ENCODE data around the gene DPPA5. TPM values are rescaled to one million over a fixed set of nuclear protein-coding genes. Genes with fewer than 3 reads are reported as not detected.

DPPA5 gene
- total and polyA plus RNA-seq, 2 of the 13 experiments (the other 11 are each of a cell fraction or from before 2014, with no cell fraction given): not detected

GRCh38 chr6:73364121-73364520 lies 10.0 kb upstream of the DPPA5 start (continued):
- TF ChIP-seq, protein P1, sequence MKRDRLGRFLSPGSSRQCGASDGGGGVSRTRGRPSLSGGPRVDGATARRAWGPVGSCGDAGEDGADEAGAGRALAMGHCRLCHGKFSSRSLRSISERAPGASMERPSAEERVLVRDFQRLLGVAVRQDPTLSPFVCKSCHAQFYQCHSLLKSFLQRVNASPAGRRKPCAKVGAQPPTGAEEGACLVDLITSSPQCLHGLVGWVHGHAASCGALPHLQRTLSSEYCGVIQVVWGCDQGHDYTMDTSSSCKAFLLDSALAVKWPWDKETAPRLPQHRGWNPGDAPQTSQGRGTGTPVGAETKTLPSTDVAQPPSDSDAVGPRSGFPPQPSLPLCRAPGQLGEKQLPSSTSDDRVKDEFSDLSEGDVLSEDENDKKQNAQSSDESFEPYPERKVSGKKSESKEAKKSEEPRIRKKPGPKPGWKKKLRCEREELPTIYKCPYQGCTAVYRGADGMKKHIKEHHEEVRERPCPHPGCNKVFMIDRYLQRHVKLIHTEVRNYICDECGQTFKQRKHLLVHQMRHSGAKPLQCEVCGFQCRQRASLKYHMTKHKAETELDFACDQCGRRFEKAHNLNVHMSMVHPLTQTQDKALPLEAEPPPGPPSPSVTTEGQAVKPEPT (CRISPR knock-in tag; IDR thresholded peaks at IDR 0.05; ENCODE audit: low read depth): no peak

DNA sequence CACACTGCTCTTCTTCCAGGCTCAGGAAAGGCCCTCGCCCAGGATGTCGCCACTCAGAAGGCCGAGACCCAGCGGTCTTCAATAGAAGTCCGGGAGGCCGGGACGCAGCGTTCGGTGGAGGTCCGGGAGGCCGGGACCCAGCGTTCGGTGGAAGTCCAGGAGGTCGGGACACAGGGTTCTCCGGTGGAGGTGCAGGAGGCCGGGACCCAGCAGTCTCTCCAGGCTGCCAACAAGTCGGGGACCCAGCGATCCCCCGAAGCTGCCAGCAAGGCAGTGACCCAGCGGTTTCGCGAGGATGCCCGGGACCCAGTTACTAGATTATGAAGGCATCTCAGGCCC lies 9.4 kb upstream of the DPPA5 start:
- in situ Hi-C loops (cut with HindIII; ENCODE audit: extremely low pct_ligation_motif_present, low pct_unique_long_range_greater_than_20kb) (no loop called here), intact Hi-C loops (cut with micrococcal nuclease; ENCODE audit: unreplicated experiment) (no loop called here)
- POLR2A ChIA-PET: no interaction called here
- no peak overlapping the region for H2AFZ ChIP-seq (ENCODE audit: low read length)
- no peaks in the 10 kb centered on the region for H3K79me2 ChIP-seq (ENCODE audit: insufficient read depth, low read length)
- H4K20me1 ChIP-seq (ENCODE audit: insufficient read depth, low read length): no peaks in the 10 kb centered on the region
- H3K4me2 ChIP-seq (ENCODE audit: low read depth, low read length): no peak overlapping the region
- no peak overlapping the region for H3K4me3 ChIP-seq (replicated peaks in 1 of 3; ENCODE audit: insufficient read depth in 1 of 3, low read depth in 2 of 3, low read length in 3 of 3)
- H3K4me1 ChIP-seq (ENCODE audit: insufficient read depth, low read length): no peaks in the 10 kb centered on the region
- no peak overlapping the region for H3K9ac ChIP-seq (ENCODE audit: insufficient read depth, low read depth, low read length)
- BruUV-seq (replicated peaks): no TSS peak
- DNase-seq (ENCODE audit: low spot score): no peak
- no peak overlapping the region for H3K27ac ChIP-seq (ENCODE audit: extremely low read length, insufficient read depth, low read length)
- no peak for ATAC-seq
- no peak for TF ChIP-seq ZNF660 (CRISPR knock-in tag; IDR thresholded peaks at IDR 0.05; ENCODE audit: borderline replicate concordance, low read depth)
- TF ChIP-seq MLLT10 (CRISPR knock-in tag; IDR thresholded peaks at IDR 0.05): no peak
- TF ChIP-seq, protein P2, sequence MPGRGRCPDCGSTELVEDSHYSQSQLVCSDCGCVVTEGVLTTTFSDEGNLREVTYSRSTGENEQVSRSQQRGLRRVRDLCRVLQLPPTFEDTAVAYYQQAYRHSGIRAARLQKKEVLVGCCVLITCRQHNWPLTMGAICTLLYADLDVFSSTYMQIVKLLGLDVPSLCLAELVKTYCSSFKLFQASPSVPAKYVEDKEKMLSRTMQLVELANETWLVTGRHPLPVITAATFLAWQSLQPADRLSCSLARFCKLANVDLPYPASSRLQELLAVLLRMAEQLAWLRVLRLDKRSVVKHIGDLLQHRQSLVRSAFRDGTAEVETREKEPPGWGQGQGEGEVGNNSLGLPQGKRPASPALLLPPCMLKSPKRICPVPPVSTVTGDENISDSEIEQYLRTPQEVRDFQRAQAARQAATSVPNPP (CRISPR knock-in tag; IDR thresholded peaks at IDR 0.05): no peak
- no peak for TF ChIP-seq KDM5B (CRISPR knock-in tag; IDR thresholded peaks at IDR 0.05; ENCODE audit: borderline replicate concordance)
- no peak for TF ChIP-seq HHEX (CRISPR knock-in tag; IDR thresholded peaks at IDR 0.05)
- no peak for TF ChIP-seq THAP11 (CRISPR knock-in tag; IDR thresholded peaks at IDR 0.05)
- TF ChIP-seq ZNF883 (CRISPR knock-in tag; IDR thresholded peaks at IDR 0.05; ENCODE audit: not compliant biosample characterization): no peak
- no peak for TF ChIP-seq CSRNP1 (CRISPR knock-in tag; IDR thresholded peaks at IDR 0.05)
- no peak for TF ChIP-seq BORCS8-MEF2B (CRISPR knock-in tag; IDR thresholded peaks at IDR 0.05)
- CTCF ChIA-PET (ENCODE audit: low intra/inter-chr PET ratio, low total read pairs): no interaction called here
- H3K9me3 ChIP-seq (ENCODE audit: low read length): no peaks in the 10 kb centered on the region
- H3K36me3 ChIP-seq (replicated peaks in 1 of 2; ENCODE audit: control insufficient read depth in 1 of 2, insufficient read depth in 2 of 2, low read length in 2 of 2): no peaks in the 10 kb centered on the region
- peaks cover 0 to 22% of the 10 kb centered on the region in 2 experiments; a peak in 1 of 5 replicates for H3K27me3 ChIP-seq (ENCODE audit: control insufficient read depth in 1 of 2, insufficient read depth in 2 of 2, low read length in 2 of 2)
- 61% methylated on average over 18 of the region's 23 CpGs for WGBS (ENCODE audit: low lambda C conversion rate)
- no peak for FAIRE-seq

Data from HepG2 (cell line).